H1 (cell line): Measurements from ENCODE around the gene LACTB. TPM values are rescaled to one million over a fixed set of nuclear protein-coding genes. Genes with fewer than 3 reads are reported as not detected.
A peak's percentile ranks its signal among the peaks of the same experiment; 100 is the strongest.

ENCODE experiments used
- CTCF ChIA-PET: fragments of 300-600 bp; sonication (Branson Sonifier 250); formaldehyde crosslinking; loops from one replicate; lab custom pipeline; 2021; ENCODE audit not compliant: partially characterized antibody; lab: Charles Lee
- POLR2A ChIA-PET: fragments of 300-600 bp; sonication (Branson Sonifier 250); formaldehyde crosslinking; loops from one replicate; lab custom pipeline; 2021; ENCODE audit warnings: inconsistent platforms; ENCODE audit not compliant: partially characterized antibody; lab: Charles Lee
- DNase-seq, 2 experiments: peaks; one replicate each; pipeline versions ENCODE4 v3.0.0 to v3.0.0-alpha.2; 2010 to 2022; ENCODE audit warnings: low spot score in 2 of 2, low read depth in 1 of 2, mixed read lengths in 1 of 2
- FAIRE-seq: peaks from 2 replicates; lab custom pipeline; 2011; peaks lifted over from hg19 to GRCh38; lab: Jason Lieb, UNC
- H2AFZ ChIP-seq: 2 replicates; pipeline ENCODE4 v1.8.1; 2012; ENCODE audit warnings: low read length, inconsistent platforms
- H2AK5ac ChIP-seq: 2 replicates; pipeline ENCODE4 v1.6.1; 2013; ENCODE audit warnings: low read depth, low read length
- H2BK120ac ChIP-seq: replicated peaks from 2 replicates; pipeline ENCODE3; 2013; ENCODE audit warnings: low read depth, low read length, inconsistent platforms
- H2BK12ac ChIP-seq: 2 replicates; pipeline ENCODE4 v1.6.1; 2013; ENCODE audit warnings: low read depth, low read length
- H2BK15ac ChIP-seq: 2 replicates; pipeline ENCODE4 v1.6.1; 2013; ENCODE audit warnings: low read length
- H2BK20ac ChIP-seq: 2 replicates; pipeline ENCODE4 v1.6.1; 2013; ENCODE audit warnings: low read length
- H2BK5ac ChIP-seq: 2 replicates; pipeline ENCODE4 v1.6.1; 2013; ENCODE audit warnings: low read depth, low read length
- H3K14ac ChIP-seq: 2 replicates; pipeline ENCODE4 v1.6.1; 2013; ENCODE audit warnings: inconsistent platforms; ENCODE audit not compliant: insufficient read length
- H3K18ac ChIP-seq: 2 replicates; pipeline ENCODE4 v1.6.1; 2013; ENCODE audit warnings: low read length; ENCODE audit errors: extremely low read depth
- H3K23ac ChIP-seq: 2 replicates; pipeline ENCODE4 v1.6.1; 2013; ENCODE audit warnings: inconsistent platforms; ENCODE audit not compliant: insufficient read length
- H3K23me2 ChIP-seq: 2 replicates; pipeline ENCODE4 v1.6.1; 2013; ENCODE audit warnings: low read depth, low read length
- H3K27ac ChIP-seq: 2 replicates; pipeline ENCODE4 v1.6.1; 2011; ENCODE audit warnings: low read depth, low read length, inconsistent platforms
- H3K27me3 ChIP-seq, 4 experiments: replicated peaks in 1 of 4; 1 replicate in 1 of 4; 2 replicates in 3 of 4; pipeline versions ENCODE4 v1.6.1 to v1.8.1; 2011 to 2013; ENCODE audit warnings: low read length in 3 of 4, mild to moderate bottlenecking in 3 of 4, inconsistent platforms in 2 of 4, mixed read lengths in 2 of 4, moderate library complexity in 1 of 4; ENCODE audit not compliant: control insufficient read depth in 3 of 4, insufficient read depth in 3 of 4; ENCODE audit errors: extremely low read depth in 1 of 4
- H3K36me3 ChIP-seq, 4 experiments: 2 replicates each; pipeline versions ENCODE4 v1.6.1 to v1.8.1; 2011 to 2013; ENCODE audit warnings: mild to moderate bottlenecking in 4 of 4, low read length in 3 of 4, moderate library complexity in 2 of 4, control low read depth in 1 of 4, inconsistent platforms in 1 of 4; ENCODE audit not compliant: insufficient read depth in 4 of 4, control insufficient read depth in 2 of 4
- H3K4ac ChIP-seq: replicated peaks from 2 replicates; pipeline ENCODE3; 2013; ENCODE audit warnings: low read length, low read depth, mixed read lengths, inconsistent platforms; ENCODE audit not compliant: insufficient read length
- H3K4me1 ChIP-seq, 4 experiments: replicated peaks in 1 of 4; 1 replicate in 1 of 4; 2 replicates in 3 of 4; pipeline versions ENCODE4 v1.6.1 to v1.8.1; 2011 to 2013; ENCODE audit warnings: low read length in 3 of 4, inconsistent platforms in 2 of 4, mixed read lengths in 1 of 4; ENCODE audit not compliant: insufficient read depth in 4 of 4, control insufficient read depth in 3 of 4
- H3K4me2 ChIP-seq, 2 experiments: 2 replicates each; pipeline versions ENCODE4 v1.6.1 to v1.8.1; 2011 to 2013; ENCODE audit warnings: low read depth in 2 of 2, low read length in 2 of 2, control low read depth in 1 of 2, inconsistent platforms in 1 of 2, mild to moderate bottlenecking in 1 of 2; ENCODE audit not compliant: insufficient read depth in 1 of 2
- H3K4me3 ChIP-seq, 4 experiments: fragments of 200-600, 300-600 bp in 1 of 4; sonication (generic), shearing (Covaris generic), sonication (Bioruptor Twin) in 1 of 4; 2 replicates each; pipeline versions ENCODE4 v1.5.1 to v1.8.1; 2011 to 2016; ENCODE audit warnings: low read length in 4 of 4, low read depth in 3 of 4, control low read depth in 2 of 4, inconsistent platforms in 2 of 4, mild to moderate bottlenecking in 2 of 4, mixed read lengths in 1 of 4, moderate library complexity in 1 of 4; ENCODE audit not compliant: insufficient read depth in 2 of 4; ENCODE audit errors: extremely low read depth in 1 of 4
- H3K56ac ChIP-seq: replicated peaks from 2 replicates; pipeline ENCODE3; 2013; ENCODE audit warnings: low read depth, mild to moderate bottlenecking, mixed read lengths, low read length, inconsistent platforms; ENCODE audit not compliant: insufficient read length
- H3K79me1 ChIP-seq: 2 replicates; pipeline ENCODE4 v1.6.1; 2013; ENCODE audit warnings: low read depth, low read length, control low read depth
- H3K79me2 ChIP-seq, 2 experiments: 2 replicates each; pipeline versions ENCODE4 v1.6.1 to v1.8.1; 2012 to 2013; ENCODE audit warnings: low read length in 2 of 2, mild to moderate bottlenecking in 2 of 2, inconsistent platforms in 1 of 2; ENCODE audit not compliant: insufficient read depth in 2 of 2, control insufficient read depth in 1 of 2
- H3K9ac ChIP-seq, 4 experiments: replicated peaks in 1 of 4; 1 replicate in 1 of 4; 2 replicates in 3 of 4; pipeline versions ENCODE4 v1.6.1 to v1.8.1; 2011 to 2013; ENCODE audit warnings: low read depth in 3 of 4, low read length in 3 of 4, control low read depth in 2 of 4, mild to moderate bottlenecking in 2 of 4, moderate library complexity in 2 of 4, inconsistent platforms in 1 of 4; ENCODE audit errors: extremely low read depth in 1 of 4
- H3K9me3 ChIP-seq, 2 experiments: 2 replicates each; pipeline versions ENCODE4 v1.6.1 to v1.8.1; 2012 to 2013; ENCODE audit warnings: mild to moderate bottlenecking in 2 of 2, moderate library complexity in 2 of 2, control low read depth in 1 of 2, inconsistent platforms in 1 of 2, low read depth in 1 of 2, low read length in 1 of 2, mixed read lengths in 1 of 2; ENCODE audit not compliant: insufficient read depth in 2 of 2
- H4K20me1 ChIP-seq, 2 experiments: replicated peaks in 1 of 2; 2 replicates each; pipeline versions ENCODE3 to v1.8.1; 2011 to 2013; ENCODE audit warnings: inconsistent platforms in 2 of 2, low read length in 2 of 2, mild to moderate bottlenecking in 1 of 2; ENCODE audit not compliant: insufficient read depth in 2 of 2, control insufficient read depth in 1 of 2
- H4K5ac ChIP-seq: 2 replicates; pipeline ENCODE4 v1.6.1; 2013; ENCODE audit warnings: low read length, low read depth, mixed read lengths, inconsistent platforms; ENCODE audit not compliant: insufficient read length
- H4K8ac ChIP-seq: 2 replicates; pipeline ENCODE4 v1.8.0; 2013; ENCODE audit warnings: mild to moderate bottlenecking, moderate library complexity, low read length, inconsistent platforms; ENCODE audit not compliant: insufficient read depth; ENCODE audit errors: extremely low read depth
- H4K91ac ChIP-seq: replicated peaks from 2 replicates; pipeline ENCODE3; 2013; ENCODE audit warnings: low read length, mixed read lengths, inconsistent platforms; ENCODE audit not compliant: insufficient read length
- WGBS, 2 experiments: shearing (Covaris generic) in 1 of 2; methylation state at CpG; one replicate each; pipeline versions ENCODE4 v1.1.6 to v1.1.7; 2013 to 2015; ENCODE audit warnings: low lambda C conversion rate in 2 of 2, mixed read lengths in 2 of 2, inconsistent platforms in 1 of 2, low coverage in 1 of 2, missing lambda C conversion rate in 1 of 2; ENCODE audit not compliant: insufficient replicate concordance in 2 of 2, insufficient coverage in 1 of 2, insufficient read length in 1 of 2; ENCODE audit errors: extremely low coverage in 1 of 2, missing lambda C conversion rate in 1 of 2; 5-methylcytosine and 5-hydroxymethylcytosine counted together
- polyA plus RNA-seq, 7 experiments: library from polyadenylated mRNA; depleted of rRNA in 3 of 7; stranded (reverse) in 5 of 7; unstranded in 2 of 7; fragments of >200 nt in 5 of 7; fragments of 200-250 nt in 2 of 7; gene quantifications; 1 replicate in 5 of 7; 2 replicates in 1 of 7; 4 replicates in 1 of 7; pipeline versions ENCODE4 v1.2.1 to v1.2.3, GENCODE V29; 2011 to 2013; ENCODE audit warnings: missing spikeins in 2 of 7, mixed read lengths in 2 of 7
- total RNA-seq: library from RNA; stranded (reverse); fragmentation: NEBNext Ultra II Directional; extraction: Animal tissue kit (Norgen Biotek cat#: 25700); gene quantifications from 2 replicates; pipeline ENCODE4 v1.2.1, GENCODE V29; 2021

LACTB gene
- total and polyA plus RNA-seq, 2 of the 8 experiments (the other 6 are each of a cell fraction or from before 2014, with no cell fraction given) = 5.8 to 14.9 TPM

DNA sequence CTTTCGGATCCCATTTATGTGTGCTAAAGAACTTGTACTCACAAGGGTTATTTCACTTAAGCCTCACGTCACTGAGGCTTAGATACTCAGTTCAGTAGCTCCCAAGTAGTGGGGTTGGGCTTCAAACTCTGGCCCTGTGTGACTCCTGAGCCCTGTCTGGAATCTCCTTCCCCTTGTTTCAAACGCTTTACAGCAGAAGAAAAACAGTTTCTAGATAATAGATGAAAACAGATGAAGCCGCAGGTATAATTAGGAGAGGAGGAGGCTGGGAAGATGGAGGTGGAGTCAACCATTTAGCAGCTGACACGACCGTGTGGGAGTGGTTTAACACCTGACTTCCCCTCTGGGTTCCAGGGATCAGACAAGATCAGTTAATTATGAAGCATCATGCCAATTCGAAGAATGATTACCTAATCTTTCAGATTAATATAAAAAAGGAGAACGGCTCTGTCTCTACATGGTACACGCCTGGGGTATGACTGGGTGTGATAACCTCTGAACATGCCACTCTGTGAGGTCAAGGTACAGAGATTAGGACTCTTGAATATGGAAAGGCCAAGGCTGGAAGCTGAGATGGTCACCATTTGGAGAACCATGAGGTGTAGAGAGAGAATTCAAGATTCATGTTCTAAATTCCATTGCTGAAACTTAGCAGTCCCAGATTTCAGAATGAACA lies 48.0 kb upstream of the LACTB start:
- H2AK5ac ChIP-seq = 0 out of 2 replicates have a peak overlapping the region, but pooled peaks have one; percentile 7
- no peak overlapping the region for H4K91ac ChIP-seq
- no peaks in the 10 kb centered on the region for H3K79me1 ChIP-seq
- H3K14ac ChIP-seq = no peak overlapping the region
- no peak for FAIRE-seq
- H2BK120ac ChIP-seq = no peak overlapping the region
- no peak for DNase-seq
- no peaks in the 10 kb centered on the region for H3K23me2 ChIP-seq
- H3K4me3 ChIP-seq = no peak overlapping the region
- no peak overlapping the region for H3K23ac ChIP-seq
- H3K4ac ChIP-seq = no peak overlapping the region
- H3K9ac ChIP-seq = no peak overlapping the region
- H2AFZ ChIP-seq = no peak overlapping the region
- H3K9me3 ChIP-seq = no peaks in the 10 kb centered on the region
- WGBS, 2 experiments = 88% methylated on average over 9 of the region's 9 CpGs; no CpG with 5 or more reads in 1 of the 2 experiments
- no peak overlapping the region for H4K8ac ChIP-seq
- H3K56ac ChIP-seq = no peak overlapping the region
- H2BK20ac ChIP-seq = no peak overlapping the region
- CTCF ChIA-PET = interaction anchor here (0.8 to 3.4 kb wide), 5 partner anchors 9 to 35 kb away, joined by 3 to 12 read pairs (median 4); no protein-coding TSS in a partner anchor
- H4K5ac ChIP-seq = no peak overlapping the region
- POLR2A ChIA-PET = interaction anchor here (1.2 to 18.9 kb wide), 3 partner anchors 14 to 32 kb away, joined by 3 to 635 read pairs (median 325); partner anchors contain the start of gene TPM1
- H3K79me2 ChIP-seq = no peaks in the 10 kb centered on the region
- H2BK12ac ChIP-seq = no peak overlapping the region; the same call in 1 of the 2 replicates
- H2BK15ac ChIP-seq = no peak overlapping the region
- H3K27me3 ChIP-seq = no peaks in the 10 kb centered on the region
- H3K4me1 ChIP-seq = peaks cover 15 to 27% (median 20%) of the 10 kb centered on the region in 4 experiments
- H3K4me2 ChIP-seq = no peak overlapping the region
- H4K20me1 ChIP-seq = no peaks in the 10 kb centered on the region
- no peak overlapping the region; the same call in none of the 2 replicates for H3K18ac ChIP-seq
- no peak overlapping the region for H2BK5ac ChIP-seq
- no peak overlapping the region for H3K27ac ChIP-seq
- H3K36me3 ChIP-seq = peaks cover 0 to 34% (median 16%) of the 10 kb centered on the region in 4 experiments; a peak in 7 of 8 replicates
